GM23338 (cell line): Measurements from ENCODE around the gene MANBA. TPM values are rescaled to one million over a fixed set of nuclear protein-coding genes. Genes with fewer than 3 reads are reported as not detected.

Experiments
- ATAC-seq: fragments of 200-7000 bp; cut with Tn5 transposase; 3 replicates; pipeline ENCODE4 v1.9.1; 2020
- DNase-seq: peaks from one replicate; pipeline ENCODE4 v3.0.0-alpha.2; 2015; ENCODE audit warnings: low spot score
- H2AFZ ChIP-seq: fragments of 200-600 bp; sonication (generic); 2 replicates; pipeline ENCODE4 v1.8.0; 2016; ENCODE audit warnings: antibody characterized with exemption, mild to moderate bottlenecking, moderate library complexity
- H3F3A ChIP-seq: fragments of 200-600 bp; sonication (generic); replicated peaks from 2 replicates; pipeline ENCODE4 v1.8.0; 2017; ENCODE audit warnings: antibody characterized with exemption, mixed run types, low read depth
- H3K27ac ChIP-seq: fragments of 200-600 bp; sonication (generic); 2 replicates; pipeline ENCODE4 v1.6.1; 2016; ENCODE audit warnings: low read depth
- H3K27me3 ChIP-seq: fragments of 200-600 bp; sonication (generic); 2 replicates; pipeline ENCODE4 v1.8.0; 2016; ENCODE audit warnings: mild to moderate bottlenecking, mixed run types, moderate library complexity; ENCODE audit not compliant: insufficient read depth
- H3K36me3 ChIP-seq: fragments of 200-600 bp; sonication (generic); 2 replicates; pipeline ENCODE4 v1.8.0; 2016; ENCODE audit warnings: mild to moderate bottlenecking; ENCODE audit not compliant: insufficient read depth
- H3K4me1 ChIP-seq: fragments of 200-600 bp; sonication (generic); 2 replicates; pipeline ENCODE4 v1.8.0; 2016; ENCODE audit warnings: mild to moderate bottlenecking, moderate library complexity; ENCODE audit not compliant: insufficient read depth
- H3K4me2 ChIP-seq: fragments of 200-600 bp; sonication (generic); 2 replicates; pipeline ENCODE4 v1.7.1; 2017; ENCODE audit warnings: mixed run types
- H3K4me3 ChIP-seq: fragments of 200-600 bp; sonication (generic); 2 replicates; pipeline ENCODE4 v1.6.1; 2016; ENCODE audit warnings: mixed run types
- H3K79me2 ChIP-seq: fragments of 200-600 bp; sonication (generic); replicated peaks from 2 replicates; pipeline ENCODE4 v1.8.0; 2017; ENCODE audit warnings: mild to moderate bottlenecking; ENCODE audit not compliant: insufficient read depth
- H3K9me2 ChIP-seq: fragments of 200-600 bp; sonication (generic); 2 replicates; pipeline ENCODE4 v1.8.0; 2017; ENCODE audit not compliant: insufficient read depth
- H4K20me1 ChIP-seq: fragments of 200-600 bp; sonication (generic); replicated peaks from 2 replicates; pipeline ENCODE4 v1.8.0; 2017; ENCODE audit warnings: mild to moderate bottlenecking; ENCODE audit not compliant: insufficient read depth
- H3K27ac Mint-ChIP-seq: 2 replicates; pipeline ENCODE4 v1.8.0; 2020; ENCODE audit warnings: inconsistent platforms, mild to moderate bottlenecking, moderate library complexity, mixed read lengths
- H3K27me3 Mint-ChIP-seq: 3 replicates; pipeline ENCODE4 v1.8.0; 2022; ENCODE audit warnings: low read depth, mild to moderate bottlenecking, moderate library complexity, mixed read lengths, inconsistent platforms; ENCODE audit not compliant: insufficient read depth, poor library complexity
- H3K36me3 Mint-ChIP-seq: 3 replicates; pipeline ENCODE4 v1.8.0; 2021; ENCODE audit warnings: low read depth, mild to moderate bottlenecking, inconsistent platforms, moderate library complexity, mixed read lengths
- H3K4me1 Mint-ChIP-seq: 3 replicates; pipeline ENCODE4 v1.8.0; 2020; ENCODE audit warnings: mild to moderate bottlenecking, inconsistent platforms, mixed read lengths
- H3K4me3 Mint-ChIP-seq: 3 replicates; pipeline ENCODE4 v1.8.0; 2021; ENCODE audit warnings: moderate library complexity, mild to moderate bottlenecking, inconsistent platforms, mixed read lengths
- H3K9me3 Mint-ChIP-seq: 3 replicates; pipeline ENCODE4 v1.8.0; 2020; ENCODE audit warnings: moderate library complexity, mild to moderate bottlenecking, inconsistent platforms, mixed read lengths
- CREB1 ChIP-seq: fragments of 250-450 bp; sonication (Bioruptor Pico); IDR thresholded peaks from 2 replicates; pipeline ENCODE4 v1.5.0; 2020; ENCODE audit warnings: low read depth, mild to moderate bottlenecking, moderate library complexity
- CTCF ChIP-seq, 2 experiments: fragments of 200-600 bp in 1 of 2; sonication (generic) in 1 of 2; conservative IDR thresholded peaks; 2 replicates each; pipeline versions ENCODE4 v1.5.1 to v1.6.1; 2016 to 2017; ENCODE audit warnings: antibody characterized with exemption in 2 of 2, low read depth in 2 of 2, mild to moderate bottlenecking in 2 of 2, moderate library complexity in 1 of 2
- ETS1 ChIP-seq: IDR thresholded peaks from 2 replicates; pipeline ENCODE4 v1.6.1; 2016; ENCODE audit warnings: antibody characterized with exemption
- EZH2 ChIP-seq: fragments of 200-600 bp; sonication (generic); IDR thresholded peaks from one replicate; pipeline ENCODE4 v1.8.0; 2017; ENCODE audit warnings: antibody characterized with exemption, mild to moderate bottlenecking, low read depth; ENCODE audit not compliant: unreplicated experiment
- EZH2phosphoT487 ChIP-seq: fragments of 200-600 bp; sonication (generic); IDR thresholded peaks from one replicate; pipeline ENCODE4 v1.8.1; 2018; ENCODE audit warnings: antibody characterized with exemption; ENCODE audit not compliant: unreplicated experiment
- JUNB ChIP-seq: IDR thresholded peaks from one replicate; pipeline ENCODE4 v1.6.1; 2016; ENCODE audit warnings: antibody characterized with exemption; ENCODE audit not compliant: unreplicated experiment
- NANOG ChIP-seq: IDR thresholded peaks from 2 replicates; pipeline ENCODE4 v1.6.1; 2016; ENCODE audit warnings: antibody characterized with exemption, borderline replicate concordance
- POLR2AphosphoS5 ChIP-seq: IDR thresholded peaks from 2 replicates; pipeline ENCODE4 v1.6.1; 2016; ENCODE audit warnings: antibody characterized with exemption, low read depth
- REST ChIP-seq: IDR thresholded peaks from one replicate; pipeline ENCODE4 v1.6.1; 2018; ENCODE audit warnings: antibody characterized with exemption; ENCODE audit not compliant: unreplicated experiment
- STAT1 ChIP-seq: IDR thresholded peaks from one replicate; pipeline ENCODE4 v1.6.1; 2016; ENCODE audit warnings: antibody characterized with exemption; ENCODE audit not compliant: unreplicated experiment
- ZNF114 ChIP-seq: fragments of 250-450 bp; sonication (Bioruptor Pico); IDR thresholded peaks from 2 replicates; pipeline ENCODE4 v1.5.0; 2020; ENCODE audit warnings: mild to moderate bottlenecking, moderate library complexity
- ZNF331 ChIP-seq: fragments of 250-450 bp; sonication (Bioruptor Pico); IDR thresholded peaks from 2 replicates; pipeline ENCODE4 v1.5.0; 2020; ENCODE audit warnings: low read depth, mild to moderate bottlenecking, moderate library complexity
- ZNF462 ChIP-seq: fragments of 250-450 bp; sonication (Bioruptor Pico); IDR thresholded peaks from 2 replicates; pipeline ENCODE4 v1.5.0; 2020; ENCODE audit warnings: mild to moderate bottlenecking, moderate library complexity
- polyA plus RNA-seq: library from polyadenylated mRNA; unstranded; fragments of >200 nt; fragmentation: Nextera tagmentation; extraction: Ambion mirVana; gene quantifications from 2 replicates; pipeline ENCODE4 v1.2.1, GENCODE V29; 2016
- total RNA-seq: library from RNA; depleted of rRNA; stranded (reverse); fragments of >200 nt; shearing (Covaris generic); gene quantifications from 2 replicates; pipeline ENCODE4 v1.2.3, GENCODE V29; 2014

MANBA gene
- total and polyA plus RNA-seq, 2 experiments from 2014 or later = 13.2 to 54.3 TPM

GRCh38 chr4:102600689-102601088, 160.1 kb downstream of the MANBA start:
- Histone ChIP-seq H3K4me3 (no peak overlapping the region), H2AFZ (no peak overlapping the region), H3K4me1 (no peaks in the 10 kb centered on the region), H3K36me3 (no peaks in the 10 kb centered on the region), H3K27me3 (no peaks in the 10 kb centered on the region), H3K4me2 (no peak overlapping the region), H3K9me2 (no peaks in the 10 kb centered on the region), H3K27ac (no peak overlapping the region), H3F3A (no peaks in the 10 kb centered on the region), H3K79me2 (no peaks in the 10 kb centered on the region), H4K20me1 (no peaks in the 10 kb centered on the region)
- H3K9me3 Mint-ChIP-seq = no peaks in the 10 kb centered on the region
- H3K27ac Mint-ChIP-seq = no peak overlapping the region
- no peak for DNase-seq
- no peak overlapping the region for H3K4me3 Mint-ChIP-seq
- TF ChIP-seq ZNF462 (CRISPR knock-in tag) = no peak
- no peak for TF ChIP-seq ZNF114 (CRISPR knock-in tag)
- TF ChIP-seq STAT1 = no peak
- TF ChIP-seq CREB1 (CRISPR knock-in tag) = no peak
- TF ChIP-seq CTCF (conservative IDR thresholded peaks at IDR 0.05; ENCODE audit: low read depth in 2 of 2) = no peak
- TF ChIP-seq JUNB = no peak
- no peak for TF ChIP-seq REST
- TF ChIP-seq EZH2phosphoT487 = no peak
- TF ChIP-seq ZNF331 = no peak
- no peak for TF ChIP-seq POLR2AphosphoS5
- TF ChIP-seq ETS1 = no peak
- no peak for TF ChIP-seq EZH2
- TF ChIP-seq NANOG = no peak
- no peaks in the 10 kb centered on the region for H3K27me3 Mint-ChIP-seq
- H3K36me3 Mint-ChIP-seq = no peaks in the 10 kb centered on the region; the same call in 2 of the 3 replicates
- H3K4me1 Mint-ChIP-seq = no peaks in the 10 kb centered on the region
- ATAC-seq = no peak
